ENCODE measurements around the gene SCN10A. TPM values are rescaled to one million over a fixed set of nuclear protein-coding genes. Genes with fewer than 3 reads are reported as not detected.

Gene SCN10A
- total and polyA plus RNA-seq, 3 experiments from 2014 or later: not detected

GRCh38 chr3:38653685-38654537 is 162.1 kb downstream of the SCN10A start:
- Histone ChIP-seq H3K27ac (ENCODE audit: low read depth, low read length) (no peak overlapping the region), H3K4me1 (ENCODE audit: insufficient read depth, low read length) (peaks cover 9% of the 10 kb centered on the region), H3K4me3 (ENCODE audit: low read length) (no peak overlapping the region), H3K9me3 (ENCODE audit: low read length) (no peaks in the 10 kb centered on the region), H3K27me3 (ENCODE audit: insufficient read depth, low read length, poor library complexity, severe bottlenecking) (peaks cover 11% of the 10 kb centered on the region), H3K36me3 (ENCODE audit: insufficient read depth, low read length) (no peaks in the 10 kb centered on the region)
- Mint-ChIP-seq H3K9me3 (no peaks in the 10 kb centered on the region), H3K4me3 (no peak overlapping the region), H3K27ac (no peak overlapping the region), H3K27me3 (peaks cover 29 to 41% of the 10 kb centered on the region in 2 donors), H3K36me3 (no peaks in the 10 kb centered on the region), H3K4me1 (peaks cover 4 to 5% (median 4%) of the 10 kb centered on the region in 3 donors)
- CTCF ChIA-PET: interaction anchor here (0.9 to 7.0 kb wide), 4 partner anchors 10 to 159 kb away, joined by 3 to 79 read pairs (median 20); partner anchors contain the start of gene EXOG
- POLR2A ChIA-PET: no interaction called here
- DNase-seq: no peak

GRCh38 chr3:38652934-38653333 is 163.1 kb downstream of the SCN10A start:
- Mint-ChIP-seq H3K27me3 (peaks cover 27 to 41% of the 10 kb centered on the region in 2 donors), H3K9me3 (no peaks in the 10 kb centered on the region), H3K4me3 (no peak overlapping the region), H3K36me3 (no peaks in the 10 kb centered on the region), H3K4me1 (peaks cover 8 to 11% (median 8%) of the 10 kb centered on the region in 3 donors), H3K27ac (no peak overlapping the region)
- Histone ChIP-seq H3K9me3 (ENCODE audit: low read length) (no peaks in the 10 kb centered on the region), H3K4me1 (ENCODE audit: insufficient read depth, low read length) (peaks cover 13% of the 10 kb centered on the region), H3K27ac (ENCODE audit: low read depth, low read length) (no peak overlapping the region), H3K27me3 (ENCODE audit: insufficient read depth, low read length, poor library complexity, severe bottlenecking) (peaks cover 20% of the 10 kb centered on the region), H3K36me3 (ENCODE audit: insufficient read depth, low read length) (no peaks in the 10 kb centered on the region), H3K4me3 (ENCODE audit: low read length) (no peak overlapping the region)
- no peak for DNase-seq
- POLR2A ChIA-PET: no interaction called here
- CTCF ChIA-PET: interaction anchor here (1.5 to 7.0 kb wide), 3 partner anchors 9 to 157 kb away, joined by 4 to 79 read pairs (median 29); partner anchors contain the start of gene EXOG

DNA sequence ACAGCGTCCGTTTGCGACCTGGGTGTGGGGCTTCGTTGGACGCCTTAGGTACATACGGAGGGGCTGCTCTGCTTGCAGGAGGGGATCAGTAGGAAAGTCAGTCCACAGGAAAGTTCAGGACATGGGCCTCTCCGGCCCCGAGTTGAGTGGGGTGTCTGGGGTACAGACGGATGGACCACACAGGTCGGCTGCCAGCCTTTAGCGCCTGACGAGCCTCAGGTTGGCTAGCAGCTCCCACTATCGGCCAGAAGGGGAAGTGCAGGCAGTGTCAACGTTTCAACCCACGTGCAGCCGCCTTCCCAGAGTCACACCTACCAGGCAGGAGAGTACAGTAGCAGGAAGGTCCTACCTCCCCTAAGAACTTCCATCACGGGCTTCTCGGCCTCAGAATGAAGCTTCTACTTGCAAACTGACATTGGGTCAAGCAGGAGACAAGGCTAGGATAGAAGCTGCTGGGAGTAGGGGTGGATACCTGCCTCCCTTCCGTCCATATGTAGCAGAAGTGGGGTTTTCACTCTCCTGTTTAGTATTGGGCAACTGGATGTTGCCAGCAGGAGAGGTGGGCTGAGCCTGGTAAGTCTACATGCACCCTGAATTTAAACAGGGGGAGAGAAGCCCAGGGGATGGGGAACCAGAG is 164.7 kb downstream of the SCN10A start:
- no peak overlapping the region for H3K4me3 ChIP-seq (ENCODE audit: low read length)
- Mint-ChIP-seq H3K4me1 (peaks cover 8 to 11% (median 8%) of the 10 kb centered on the region in 3 donors), H3K27ac (peak overlapping the region in 1 of 8 donors; percentile 15), H3K9me3 (no peaks in the 10 kb centered on the region), H3K36me3 (no peaks in the 10 kb centered on the region), H3K4me3 (peak overlapping the region in 3 of 7 donors; percentile 34 to 71 (median 59)), H3K27me3 (peaks cover 16 to 26% of the 10 kb centered on the region in 2 donors)
- H3K4me1 ChIP-seq (ENCODE audit: insufficient read depth, low read length): peaks cover 13% of the 10 kb centered on the region
- H3K36me3 ChIP-seq (ENCODE audit: insufficient read depth, low read length): no peaks in the 10 kb centered on the region
- peaks cover 25% of the 10 kb centered on the region for H3K27me3 ChIP-seq (ENCODE audit: insufficient read depth, low read length, poor library complexity, severe bottlenecking)
- peak; percentile 42 to 79 (median 54) for DNase-seq
- H3K9me3 ChIP-seq (ENCODE audit: low read length): no peaks in the 10 kb centered on the region
- no peak overlapping the region for H3K27ac ChIP-seq (ENCODE audit: low read depth, low read length)
- POLR2A ChIA-PET: no interaction called here
- CTCF ChIA-PET: interaction anchor here (0.7 to 7.0 kb wide), 15 partner anchors 9 to 296 kb away, joined by 3 to 79 read pairs (median 4); partner anchors contain the start of gene EXOG

GRCh38 chr3:38650248-38650951 is 165.6 kb downstream of the SCN10A start:
- H3K4me3 Mint-ChIP-seq: no peak overlapping the region
- peaks cover 14 to 18% of the 10 kb centered on the region in 2 donors for H3K27me3 Mint-ChIP-seq
- H3K9me3 Mint-ChIP-seq: no peaks in the 10 kb centered on the region
- peaks cover 25% of the 10 kb centered on the region for H3K27me3 ChIP-seq (ENCODE audit: insufficient read depth, low read length, poor library complexity, severe bottlenecking)
- H3K27ac Mint-ChIP-seq: no peak overlapping the region
- no peak overlapping the region for H3K27ac ChIP-seq (ENCODE audit: low read depth, low read length)
- H3K9me3 ChIP-seq (ENCODE audit: low read length): no peaks in the 10 kb centered on the region
- no peaks in the 10 kb centered on the region for H3K36me3 Mint-ChIP-seq
- peaks cover 13% of the 10 kb centered on the region for H3K4me1 ChIP-seq (ENCODE audit: insufficient read depth, low read length)
- no peaks in the 10 kb centered on the region for H3K36me3 ChIP-seq (ENCODE audit: insufficient read depth, low read length)
- ChIA-PET CTCF (interaction anchor here (0.7 to 7.0 kb wide), 10 partner anchors 9 to 296 kb away, joined by 3 to 79 read pairs (median 4); partner anchors contain the start of gene EXOG), POLR2A (no interaction called here)
- H3K4me3 ChIP-seq (ENCODE audit: low read length): peak overlapping the region; percentile 46
- peaks cover 4 to 6% (median 5%) of the 10 kb centered on the region in 3 donors for H3K4me1 Mint-ChIP-seq
- DNase-seq: peak in 1 of 5 donors; percentile 29

- no peaks in the 10 kb centered on the region for H3K9me3 Mint-ChIP-seq
- ChIA-PET POLR2A (no interaction called here), CTCF (no interaction called here)
- Histone ChIP-seq H3K9me3 (ENCODE audit: low read length) (no peaks in the 10 kb centered on the region), H3K27ac (ENCODE audit: low read depth, low read length) (no peak within 1 kb of the TSS), H3K36me3 (ENCODE audit: insufficient read depth, low read length) (no peaks in the 10 kb centered on the region), H3K4me3 (ENCODE audit: low read length) (peak within 1 kb of the TSS; percentile 46), H3K27me3 (ENCODE audit: insufficient read depth, low read length, poor library complexity, severe bottlenecking) (peaks cover 25% of the 10 kb centered on the region), H3K4me1 (ENCODE audit: insufficient read depth, low read length) (peaks cover 13% of the 10 kb centered on the region)
- H3K27me3 Mint-ChIP-seq: peaks cover 14 to 17% of the 10 kb centered on the region in 2 donors
- H3K27ac Mint-ChIP-seq: peak within 1 kb of the TSS in 2 of 8 donors; percentile 48 to 76
- H3K4me1 Mint-ChIP-seq: peaks cover 4 to 6% (median 5%) of the 10 kb centered on the region in 3 donors
- H3K4me3 Mint-ChIP-seq: peak within 1 kb of the TSS; percentile 70 to 85 (median 74)
- H3K36me3 Mint-ChIP-seq: no peaks in the 10 kb centered on the region
- peak; percentile 20 to 63 (median 33) for DNase-seq
Measured at GRCh38 chr3:38649500-38650247, 166.3 kb downstream of the SCN10A start, which contains the start of gene SCN5A. Gene SCN5A (minus strand): TSS chr3:38649687. CDS start chr3:38633307, 16,380 bp downstream.

DNA sequence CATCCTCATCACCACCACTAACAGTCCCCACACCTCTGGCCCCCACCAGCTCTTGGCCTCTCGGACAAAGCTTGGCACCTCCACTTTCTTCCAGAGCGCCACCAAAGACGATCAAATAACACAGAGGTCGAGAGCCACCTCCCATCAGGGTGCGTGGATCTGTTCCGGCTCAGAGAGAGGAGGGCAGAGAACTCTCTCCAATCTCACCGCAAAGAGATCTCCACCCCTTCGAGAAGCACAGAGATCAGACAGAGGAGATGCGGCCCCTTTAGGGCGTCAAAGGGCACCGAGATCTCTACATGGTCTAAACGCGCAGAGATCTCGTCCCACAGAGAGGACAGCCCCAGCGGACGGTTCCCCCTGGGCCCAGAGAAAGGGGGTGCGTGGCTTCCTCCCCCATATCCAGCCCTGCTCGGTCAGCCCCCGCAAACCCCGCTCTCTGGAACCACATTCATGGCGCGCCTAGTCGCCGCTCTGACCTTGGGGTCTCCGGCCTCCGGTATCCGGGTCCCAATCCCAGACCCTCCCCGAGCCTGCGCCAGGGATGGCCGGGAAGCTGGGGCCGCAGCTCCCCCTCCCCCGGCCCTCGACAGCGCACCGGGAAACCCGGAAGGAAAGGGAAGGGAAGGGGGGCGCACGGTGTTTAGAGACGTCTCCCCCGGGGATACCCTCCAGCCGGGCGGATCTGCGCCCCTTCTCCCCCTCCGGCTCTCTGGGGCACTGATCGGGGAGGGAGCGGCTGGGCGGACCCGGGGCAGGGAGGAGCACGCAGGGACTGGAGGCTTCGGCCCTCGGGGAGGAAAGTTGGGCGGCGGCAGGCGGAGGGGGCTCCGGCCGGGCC is 167.1 kb downstream of the SCN10A start:
- peak in 1 of 5 donors; percentile 4 for DNase-seq
- ChIA-PET CTCF (no interaction called here), POLR2A (no interaction called here)
- Mint-ChIP-seq H3K36me3 (no peaks in the 10 kb centered on the region), H3K4me3 (peak overlapping the region; percentile 70 to 85 (median 74)), H3K4me1 (peaks cover 4 to 6% (median 5%) of the 10 kb centered on the region in 3 donors), H3K27ac (peak overlapping the region in 2 of 8 donors; percentile 48 to 76), H3K9me3 (no peaks in the 10 kb centered on the region), H3K27me3 (peaks cover 17 to 20% of the 10 kb centered on the region in 2 donors)
- peaks cover 13% of the 10 kb centered on the region for H3K4me1 ChIP-seq (ENCODE audit: insufficient read depth, low read length)
- H3K9me3 ChIP-seq (ENCODE audit: low read length): no peaks in the 10 kb centered on the region
- peaks cover 25% of the 10 kb centered on the region for H3K27me3 ChIP-seq (ENCODE audit: insufficient read depth, low read length, poor library complexity, severe bottlenecking)
- no peak overlapping the region for H3K27ac ChIP-seq (ENCODE audit: low read depth, low read length)
- peak overlapping the region; percentile 6 for H3K4me3 ChIP-seq (ENCODE audit: low read length)
- H3K36me3 ChIP-seq (ENCODE audit: insufficient read depth, low read length): no peaks in the 10 kb centered on the region
